A549 (cell line): Measurements from ENCODE around the gene MBD3.

Experiments used
- BHLHE40 ChIP-seq: IDR thresholded peaks from 2 replicates; pipeline ENCODE4 v1.6.1; 2012; ENCODE audit warnings: low read depth, low read length, inconsistent platforms
- CEBPB ChIP-seq, 2 experiments: fragments of >200 bp in 1 of 2; sonication (Bioruptor Twin) in 1 of 2; formaldehyde crosslinking in 1 of 2; IDR thresholded peaks; 2 replicates each; pipeline ENCODE4 v1.6.1; 2012 to 2016
- CTCF ChIP-seq: fragments of >200 bp; sonication (Bioruptor Twin); formaldehyde crosslinking; IDR thresholded peaks from 3 replicates; pipeline ENCODE4 v1.5.1; 2016
- EP300 ChIP-seq, 2 experiments: fragments of >200 bp; sonication (Bioruptor Twin); formaldehyde crosslinking; IDR thresholded peaks; 2 replicates in 1 of 2; 3 replicates in 1 of 2; pipeline ENCODE4 v1.6.1; 2016 to 2017
- HDAC2 ChIP-seq: fragments of 200-600 bp; sonication (generic); IDR thresholded peaks from 2 replicates; pipeline ENCODE4 v1.6.1; 2016
- JUNB ChIP-seq: fragments of >200 bp; sonication (Bioruptor Twin); formaldehyde crosslinking; IDR thresholded peaks from 2 replicates; pipeline ENCODE4 v1.6.1; 2016
- KDM1A ChIP-seq: fragments of 200-600 bp; sonication (generic); IDR thresholded peaks from 2 replicates; pipeline ENCODE4 v1.6.1; 2016; ENCODE audit warnings: low read depth, mild to moderate bottlenecking
- NFE2L2 ChIP-seq: fragments of 150-350 bp; conservative IDR thresholded peaks from 2 replicates; pipeline ENCODE4 v1.6.1; 2014; ENCODE audit warnings: low read length
- NR3C1 ChIP-seq: fragments of >200 bp; sonication (Bioruptor Twin); formaldehyde crosslinking; IDR thresholded peaks from 3 replicates; pipeline ENCODE4 v1.6.1; 2017
- POLR2A ChIP-seq: IDR thresholded peaks from 2 replicates; pipeline ENCODE4 v1.6.1; 2012; ENCODE audit warnings: mild to moderate bottlenecking, low read length
- SMC3 ChIP-seq: fragments of >200 bp; sonication (Bioruptor Twin); formaldehyde crosslinking; IDR thresholded peaks from 3 replicates; pipeline ENCODE4 v1.6.1; 2018; ENCODE audit warnings: inconsistent platforms
- SREBF2 ChIP-seq: fragments of 450-650 bp; IDR thresholded peaks from 2 replicates; pipeline ENCODE4 v1.6.1; 2014; ENCODE audit warnings: mild to moderate bottlenecking, moderate library complexity
- TP53 ChIP-seq: fragments of 250-450 bp; sonication (Bioruptor Pico); IDR thresholded peaks from 2 replicates; pipeline ENCODE4 v1.5.0; 2021; ENCODE audit warnings: mild to moderate bottlenecking, moderate library complexity

- TF ChIP-seq CTCF (no peak), JUNB (no peak), BHLHE40 (no peak), TP53 (CRISPR knock-in tag) (no peak), HDAC2 (no peak), POLR2A (no peak), CEBPB (IDR thresholded peaks at IDR 0.05) (no peak), KDM1A (no peak), NFE2L2 (no peak), NR3C1 (no peak), SMC3 (no peak), SREBF2 (no peak), EP300 (IDR thresholded peaks at IDR 0.05) (no peak)
Measured at GRCh38 chr19:1558552-1558951, 34.1 kb downstream of the MBD3 start.
